H1 (cell line): ENCODE data around the gene VENTX. TPM values are rescaled to one million over a fixed set of nuclear protein-coding genes. Genes with fewer than 3 reads are reported as not detected.

ENCODE experiments used
- BACH1 ChIP-seq: IDR thresholded peaks from 2 replicates; pipeline ENCODE4 v1.6.1; 2012; ENCODE audit warnings: low read length, improper control_type of control experiment
- BCL11A ChIP-seq, 2 experiments: IDR thresholded peaks; one replicate each; pipeline ENCODE4 v1.6.1; 2011; ENCODE audit warnings: low read depth in 2 of 2, low read length in 2 of 2, mild to moderate bottlenecking in 2 of 2
- EP300 ChIP-seq, 2 experiments: IDR thresholded peaks; 1 replicate in 1 of 2; 2 replicates in 1 of 2; pipeline ENCODE4 v1.6.1; 2011 to 2012; ENCODE audit warnings: low read depth in 2 of 2, low read length in 2 of 2, mild to moderate bottlenecking in 2 of 2, borderline replicate concordance in 1 of 2, inconsistent platforms in 1 of 2, moderate library complexity in 1 of 2
- HDAC2 ChIP-seq, 2 experiments: fragments of 300-600 bp in 1 of 2; sonication (generic) in 1 of 2; IDR thresholded peaks; 2 replicates each; pipeline ENCODE4 v1.6.1; 2011 to 2012; ENCODE audit warnings: low read depth in 2 of 2, low read length in 2 of 2, mild to moderate bottlenecking in 2 of 2, moderate library complexity in 2 of 2, borderline replicate concordance in 1 of 2, inconsistent platforms in 1 of 2
- KDM5A ChIP-seq: fragments of 200-600 bp; IDR thresholded peaks from 2 replicates; pipeline ENCODE4 v1.7.1; 2012; ENCODE audit warnings: mild to moderate bottlenecking, low read length, inconsistent platforms, mixed read lengths
- POLR2AphosphoS5 ChIP-seq: IDR thresholded peaks from 2 replicates; pipeline ENCODE4 v1.6.1; 2011; ENCODE audit warnings: low read depth, low read length
- SIN3A ChIP-seq, 2 experiments: IDR thresholded peaks in 1 of 2; conservative IDR thresholded peaks in 1 of 2; 2 replicates each; pipeline ENCODE4 v1.6.1; 2011 to 2012; ENCODE audit warnings: low read length in 2 of 2, improper control_type of control experiment in 1 of 2, low read depth in 1 of 2, mild to moderate bottlenecking in 1 of 2
- TBP ChIP-seq: IDR thresholded peaks from 2 replicates; pipeline ENCODE4 v1.6.1; 2011; ENCODE audit warnings: low read depth, low read length, improper control_type of control experiment
- TCF12 ChIP-seq: IDR thresholded peaks from 2 replicates; pipeline ENCODE4 v1.6.1; 2011; ENCODE audit warnings: low read depth, mild to moderate bottlenecking, low read length
- ZNF274 ChIP-seq: IDR thresholded peaks from 2 replicates; pipeline ENCODE4 v1.7.0; 2012; ENCODE audit warnings: low read length, borderline replicate concordance; ENCODE audit errors: extremely low read depth
- polyA plus RNA-seq, 7 experiments: library from polyadenylated mRNA; depleted of rRNA in 3 of 7; stranded (reverse) in 5 of 7; unstranded in 2 of 7; fragments of >200 nt in 5 of 7; fragments of 200-250 nt in 2 of 7; gene quantifications; 1 replicate in 5 of 7; 2 replicates in 1 of 7; 4 replicates in 1 of 7; pipeline versions ENCODE4 v1.2.1 to v1.2.3, GENCODE V29; 2011 to 2013; ENCODE audit warnings: missing spikeins in 2 of 7, mixed read lengths in 2 of 7
- total RNA-seq: library from RNA; stranded (reverse); fragmentation: NEBNext Ultra II Directional; extraction: Animal tissue kit (Norgen Biotek cat#: 25700); gene quantifications from 2 replicates; pipeline ENCODE4 v1.2.1, GENCODE V29; 2021
- TF ChIP-seq, protein P1 (sequence below): IDR thresholded peaks from 2 replicates; pipeline ENCODE4 v1.6.1; 2012; ENCODE audit warnings: inconsistent platforms

VENTX gene
- total and polyA plus RNA-seq, 2 of the 8 experiments (the other 6 are each of a cell fraction or from before 2014, with no cell fraction given), result 5.6 TPM

DNA sequence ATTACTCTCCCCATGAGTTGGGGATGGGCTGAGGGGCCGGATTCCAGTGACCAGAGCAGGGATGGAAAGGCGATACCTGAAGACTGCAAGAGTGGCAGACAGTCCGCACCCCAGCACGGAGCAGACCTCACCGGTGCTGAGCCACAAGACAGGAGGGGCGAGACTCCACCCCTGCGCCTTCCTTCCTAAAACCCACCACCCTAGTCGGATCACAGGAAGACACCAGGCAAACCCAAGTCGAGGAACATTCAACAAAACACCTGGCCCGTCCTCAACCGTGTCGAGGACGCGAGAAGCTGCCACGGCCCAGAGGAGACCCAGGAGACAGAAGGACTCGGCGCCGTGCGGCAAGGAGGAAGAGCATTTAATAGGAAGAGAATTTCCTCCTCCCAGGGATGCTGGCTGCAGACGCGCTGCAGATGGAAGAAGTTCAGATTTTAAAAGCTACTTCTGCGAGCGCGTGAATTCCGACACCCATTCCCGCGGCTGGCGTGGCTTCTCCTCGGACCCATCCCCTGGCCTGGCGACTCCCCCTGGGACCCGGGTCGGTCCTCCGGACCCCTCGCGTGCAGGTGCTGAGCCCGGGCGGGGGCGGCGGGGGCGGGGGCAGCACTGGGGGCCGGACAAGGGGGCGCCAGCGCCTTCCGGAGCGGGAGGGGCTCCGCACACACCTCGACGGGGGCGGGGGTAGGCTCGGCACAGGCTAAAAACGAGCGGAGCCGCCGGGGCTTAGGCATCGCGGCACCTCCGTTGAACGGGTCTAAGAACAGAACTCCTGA, 8.2 kb upstream of the VENTX start (continued):
- no peak for TF ChIP-seq BCL11A (IDR thresholded peaks at IDR 0.05; ENCODE audit: low read depth in 2 of 2, low read length in 2 of 2)
- no peak for TF ChIP-seq HDAC2 (IDR thresholded peaks at IDR 0.05; ENCODE audit: borderline replicate concordance in 1 of 2, low read depth in 2 of 2, low read length in 2 of 2)
- no peak for TF ChIP-seq TCF12
- no peak for TF ChIP-seq KDM5A
- no peak for TF ChIP-seq SIN3A (conservative IDR thresholded peaks at IDR 0.05 in 1 of 2, IDR thresholded peaks at IDR 0.05 in 1 of 2; ENCODE audit: low read depth in 1 of 2, low read length in 2 of 2)
- TF ChIP-seq TBP, result 0 out of 2 replicates have a peak, but pooled peaks have one; percentile 18
- TF ChIP-seq, protein P1, sequence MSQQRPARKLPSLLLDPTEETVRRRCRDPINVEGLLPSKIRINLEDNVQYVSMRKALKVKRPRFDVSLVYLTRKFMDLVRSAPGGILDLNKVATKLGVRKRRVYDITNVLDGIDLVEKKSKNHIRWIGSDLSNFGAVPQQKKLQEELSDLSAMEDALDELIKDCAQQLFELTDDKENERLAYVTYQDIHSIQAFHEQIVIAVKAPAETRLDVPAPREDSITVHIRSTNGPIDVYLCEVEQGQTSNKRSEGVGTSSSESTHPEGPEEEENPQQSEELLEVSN, result peak; percentile 94
- TF ChIP-seq EP300 (IDR thresholded peaks at IDR 0.05; ENCODE audit: borderline replicate concordance in 1 of 2, low read depth in 2 of 2, low read length in 2 of 2), result no peak
- no peak for TF ChIP-seq BACH1
- no peak for TF ChIP-seq POLR2AphosphoS5
- TF ChIP-seq ZNF274, result no peak
